GDM1 (cell line): ENCODE results near the gene LCP1.
"Not testable (repeated sequence)": the region's sequence is repeated elsewhere in the genome, so short reads cannot be mapped to it uniquely, and the experiment has no call there.

Experiments used
- DNase-seq: peaks from one replicate; lab custom pipeline; 2025; lab: John Stamatoyannopoulos, UW

Gene LCP1, protein sequence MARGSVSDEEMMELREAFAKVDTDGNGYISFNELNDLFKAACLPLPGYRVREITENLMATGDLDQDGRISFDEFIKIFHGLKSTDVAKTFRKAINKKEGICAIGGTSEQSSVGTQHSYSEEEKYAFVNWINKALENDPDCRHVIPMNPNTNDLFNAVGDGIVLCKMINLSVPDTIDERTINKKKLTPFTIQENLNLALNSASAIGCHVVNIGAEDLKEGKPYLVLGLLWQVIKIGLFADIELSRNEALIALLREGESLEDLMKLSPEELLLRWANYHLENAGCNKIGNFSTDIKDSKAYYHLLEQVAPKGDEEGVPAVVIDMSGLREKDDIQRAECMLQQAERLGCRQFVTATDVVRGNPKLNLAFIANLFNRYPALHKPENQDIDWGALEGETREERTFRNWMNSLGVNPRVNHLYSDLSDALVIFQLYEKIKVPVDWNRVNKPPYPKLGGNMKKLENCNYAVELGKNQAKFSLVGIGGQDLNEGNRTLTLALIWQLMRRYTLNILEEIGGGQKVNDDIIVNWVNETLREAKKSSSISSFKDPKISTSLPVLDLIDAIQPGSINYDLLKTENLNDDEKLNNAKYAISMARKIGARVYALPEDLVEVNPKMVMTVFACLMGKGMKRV

DNA sequence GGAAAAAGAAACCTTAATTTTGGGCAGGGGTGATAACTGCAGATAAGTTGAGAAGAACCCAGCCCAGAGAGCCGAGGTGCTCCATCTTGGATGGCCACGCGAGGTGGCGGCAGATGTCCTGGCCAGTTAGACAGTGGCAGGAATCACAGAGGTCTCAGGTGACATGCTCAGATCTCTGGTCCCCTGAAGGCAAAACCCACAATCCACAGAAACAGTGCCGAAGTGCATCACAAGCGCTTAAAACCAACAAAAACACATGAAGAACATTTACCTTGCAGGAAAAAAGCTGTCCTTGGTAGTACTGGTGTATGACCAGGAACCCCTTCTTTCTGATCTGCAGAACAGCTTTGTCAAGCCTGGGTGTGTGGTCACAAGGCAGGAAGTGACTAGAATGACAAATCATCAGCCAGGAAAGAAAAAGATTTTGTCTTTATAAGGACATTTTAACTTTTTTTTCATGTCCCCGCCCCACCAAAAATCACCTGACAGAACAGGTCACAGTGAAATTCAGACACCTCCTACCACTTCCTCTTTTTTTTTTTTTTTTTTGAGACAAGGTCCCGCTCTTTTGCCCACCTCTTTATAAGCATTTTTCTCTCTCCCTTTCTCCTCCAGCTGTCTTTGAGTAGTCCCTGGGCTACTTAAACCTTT, at the start of gene LCP1:
Gene LCP1 (minus strand): TSS at position 338 of the 651 bp plus-strand sequence. CDS start 22,515 bp downstream, outside the sequence.
- DNase-seq, result peak; percentile 88

DNA sequence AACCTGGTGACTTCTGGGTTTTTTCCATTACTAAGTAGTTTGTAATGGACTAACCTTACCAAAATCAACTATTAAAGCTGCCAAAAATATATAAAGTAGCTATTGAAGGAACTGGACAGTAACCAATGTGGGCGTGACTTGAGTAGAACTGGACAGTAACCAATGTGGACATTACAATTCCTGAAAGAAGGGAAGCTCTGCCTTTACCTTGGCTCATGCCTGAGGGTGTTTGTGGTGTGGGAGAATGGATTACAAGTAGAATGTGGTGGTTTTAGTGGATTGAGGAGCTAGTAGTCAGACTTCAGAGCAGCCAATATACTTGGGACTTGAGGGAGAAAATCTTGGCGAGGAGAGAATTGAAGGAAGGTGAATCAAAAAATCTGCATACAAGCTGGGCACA, 47.3 kb upstream of the LCP1 start:
- DNase-seq, result no peak

DNA sequence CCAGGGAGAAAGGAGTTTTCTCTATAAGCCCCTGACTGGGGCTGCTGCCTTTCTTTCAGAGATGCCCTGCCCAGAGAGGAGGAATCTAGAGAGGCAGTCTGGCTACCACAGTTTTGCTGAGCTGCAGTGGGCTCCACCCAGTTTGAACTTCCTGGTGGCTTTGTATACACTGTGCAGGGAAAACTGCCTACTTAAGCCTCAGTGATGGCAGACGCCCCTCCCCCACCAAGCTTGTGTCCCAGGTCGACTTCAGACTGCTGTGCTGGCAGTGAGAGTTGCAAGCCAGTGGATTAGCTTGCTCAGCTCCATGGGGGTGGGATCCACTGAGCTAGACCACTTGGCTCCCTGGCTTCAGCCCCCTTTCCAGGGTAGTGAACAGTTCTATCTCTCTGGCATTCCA, 38.3 kb upstream of the LCP1 start:
- DNase-seq, result not testable (repeated sequence)

DNA sequence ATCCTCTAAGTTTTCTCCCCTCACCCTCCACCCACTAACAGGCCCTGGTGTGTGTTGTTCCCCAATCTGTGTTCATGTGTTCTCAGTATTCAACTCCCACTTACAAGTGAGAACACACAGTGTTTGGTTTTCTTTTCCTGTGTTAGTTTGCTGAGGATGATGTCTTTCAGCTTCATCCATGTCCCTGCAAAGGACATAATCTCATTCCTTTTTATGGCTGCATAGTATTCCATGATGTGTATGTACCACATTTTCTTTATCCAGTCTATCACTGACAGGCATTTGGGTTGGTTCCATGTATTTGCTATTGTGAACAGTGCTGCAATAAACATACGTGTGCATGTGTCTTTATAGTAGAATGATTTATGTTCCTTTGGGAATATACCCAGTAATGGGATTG, 32.8 kb upstream of the LCP1 start:
- not testable (repeated sequence) for DNase-seq

DNA sequence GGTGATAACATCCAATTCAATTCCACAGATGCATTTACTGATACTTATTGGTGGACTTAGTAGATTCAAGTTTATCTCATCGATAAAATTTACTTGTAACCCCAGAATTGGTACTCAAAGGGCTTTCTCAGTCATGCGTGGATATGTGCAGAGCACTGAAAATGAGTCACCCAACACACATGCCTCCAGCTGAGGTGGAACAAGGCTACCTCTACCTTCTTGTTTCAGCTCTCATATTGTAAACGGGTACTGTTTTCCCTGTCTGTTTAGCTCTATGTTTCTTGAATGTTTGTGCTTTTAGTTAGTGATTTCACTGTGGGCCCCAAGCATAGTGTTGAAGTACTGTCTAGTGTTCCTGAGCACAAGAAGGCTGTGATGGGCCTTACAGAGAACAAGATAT, 31.3 kb upstream of the LCP1 start:
- DNase-seq, result no peak

DNA sequence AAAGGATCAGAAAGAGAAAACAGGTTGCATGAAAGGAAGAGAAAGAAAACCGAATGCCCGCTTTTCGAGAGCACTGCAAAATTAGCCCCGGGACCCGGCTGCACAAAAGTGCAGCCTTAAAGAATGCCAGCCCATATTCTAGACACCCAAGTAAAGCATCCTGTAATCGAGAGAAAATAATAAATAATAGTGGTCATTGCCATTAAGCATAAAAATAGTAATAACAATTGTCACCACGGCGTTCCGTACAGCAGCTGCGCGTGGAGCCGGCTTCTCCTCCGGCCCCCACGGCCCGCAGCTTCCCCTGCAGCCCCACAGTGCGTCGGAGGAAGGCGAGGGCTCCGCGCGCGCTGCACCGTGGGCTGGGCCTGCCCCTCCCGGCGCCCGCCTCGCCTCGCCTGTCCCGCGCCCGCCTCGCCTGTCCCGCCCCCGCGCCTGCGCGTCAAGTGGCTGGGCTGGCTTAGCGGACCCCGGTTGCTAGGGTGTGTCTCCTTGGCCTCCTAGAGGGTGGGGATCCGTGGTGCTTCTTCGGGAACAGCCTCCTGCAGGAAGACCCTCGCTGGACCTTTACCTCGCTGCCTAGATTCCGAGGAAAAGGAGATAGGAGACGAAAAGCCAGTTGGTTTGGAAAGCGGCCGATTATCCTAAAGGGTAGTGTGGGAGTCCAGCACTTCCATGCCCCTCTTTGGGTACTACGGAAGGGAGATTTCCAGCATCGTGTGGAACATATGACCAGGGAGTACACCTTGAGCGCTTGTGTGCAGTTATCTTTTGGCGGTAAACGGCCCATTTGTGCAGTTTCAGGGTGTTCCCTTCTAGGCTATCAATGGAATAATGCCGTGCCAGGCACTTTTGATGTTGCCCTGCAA, 29.7 kb upstream of the LCP1 start, which contains the start of gene LRRC63:
Gene LRRC63 (plus strand): TSS at position 446 of the 869 bp plus-strand sequence. CDS start 1,107 bp downstream, outside the sequence.
- peak; percentile 95 for DNase-seq

DNA sequence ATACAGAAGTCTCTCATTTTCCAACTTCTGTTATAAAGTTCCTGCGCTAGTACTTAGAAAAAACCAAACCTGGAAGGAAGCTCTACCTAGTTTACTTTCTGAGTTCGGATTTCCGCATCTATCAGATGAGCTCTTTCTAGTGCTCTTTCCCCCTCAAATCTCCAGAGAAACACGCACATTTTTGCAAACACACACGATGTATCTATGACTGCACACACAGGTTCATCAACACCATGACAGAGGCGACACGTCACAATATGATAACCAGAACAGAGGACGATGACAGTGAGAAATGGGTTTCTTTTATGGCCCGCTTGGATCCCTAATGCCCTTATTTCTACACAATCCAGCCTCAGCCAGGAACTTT, 29.1 kb upstream of the LCP1 start:
- DNase-seq, result peak; percentile 34

DNA sequence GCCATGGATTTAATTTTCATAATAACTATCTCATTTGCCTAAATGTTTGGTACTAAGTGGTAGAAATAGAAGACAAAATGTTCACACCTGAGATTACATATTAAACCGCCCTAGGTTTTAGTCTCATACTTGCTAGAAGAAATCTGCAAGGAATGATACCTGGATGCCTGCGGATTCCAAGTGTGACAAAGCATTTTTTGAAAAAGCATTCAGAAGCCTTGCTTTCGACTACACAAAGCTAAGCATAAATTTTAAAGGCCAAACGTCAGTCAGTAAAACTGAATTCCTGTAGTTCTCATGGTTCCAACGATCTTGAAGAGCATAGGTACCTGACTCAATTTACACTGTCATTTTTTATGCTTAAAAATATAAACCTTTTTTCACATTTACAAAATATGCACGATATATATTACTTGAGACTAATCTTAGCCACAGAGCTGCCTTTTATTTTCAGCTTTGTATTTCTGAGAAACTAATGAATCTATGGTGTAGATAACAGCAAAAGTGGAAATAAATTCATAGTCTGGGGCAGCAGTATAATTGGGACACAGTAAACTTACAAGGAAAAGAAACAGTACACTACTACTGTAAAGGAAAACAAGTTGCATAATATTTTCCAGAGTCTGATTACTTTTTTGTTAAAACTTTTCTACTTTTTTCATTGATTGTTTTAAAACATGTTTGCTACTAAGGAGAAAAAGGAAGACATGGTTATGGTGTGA, 28.5 kb upstream of the LCP1 start:
- no peak for DNase-seq

DNA sequence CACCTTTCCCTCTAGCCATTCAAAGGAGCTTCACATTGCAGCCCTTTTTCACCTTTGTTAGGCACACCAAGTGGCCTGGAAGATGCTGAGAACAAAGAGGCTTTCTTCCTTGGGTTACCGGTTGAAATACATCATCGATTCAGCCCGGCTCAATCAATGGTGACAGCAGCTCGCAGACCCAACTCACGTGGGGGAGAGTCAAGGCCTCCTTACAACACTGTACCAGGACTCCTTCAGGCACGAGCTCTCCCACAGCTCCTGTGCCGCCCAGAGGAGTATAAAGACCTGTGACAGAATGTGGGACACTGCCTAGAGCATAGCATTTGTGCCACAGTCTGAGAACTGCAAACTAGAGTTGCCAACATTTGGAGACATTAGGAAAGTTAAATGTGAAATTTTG, 25.9 kb upstream of the LCP1 start:
- DNase-seq, result no peak

DNA sequence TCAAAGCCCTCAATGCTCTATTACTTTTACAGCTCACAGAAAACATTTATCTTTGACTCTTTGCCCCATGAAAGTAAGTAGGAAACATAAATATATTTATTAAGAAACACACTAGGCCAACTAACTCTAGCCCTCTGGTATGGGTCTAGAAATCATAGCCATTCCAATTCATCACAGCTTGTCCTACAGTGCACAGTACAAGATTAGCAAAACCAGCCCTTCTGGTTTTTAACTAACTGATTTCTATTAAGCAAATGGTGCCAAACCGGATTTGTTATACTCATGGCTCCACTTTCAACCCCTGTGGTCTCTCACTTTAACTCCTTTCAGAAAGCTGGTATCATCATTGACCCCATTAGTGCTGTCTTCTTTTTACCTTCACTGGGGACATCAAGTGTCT, 24.2 kb upstream of the LCP1 start:
- DNase-seq, result no peak

DNA sequence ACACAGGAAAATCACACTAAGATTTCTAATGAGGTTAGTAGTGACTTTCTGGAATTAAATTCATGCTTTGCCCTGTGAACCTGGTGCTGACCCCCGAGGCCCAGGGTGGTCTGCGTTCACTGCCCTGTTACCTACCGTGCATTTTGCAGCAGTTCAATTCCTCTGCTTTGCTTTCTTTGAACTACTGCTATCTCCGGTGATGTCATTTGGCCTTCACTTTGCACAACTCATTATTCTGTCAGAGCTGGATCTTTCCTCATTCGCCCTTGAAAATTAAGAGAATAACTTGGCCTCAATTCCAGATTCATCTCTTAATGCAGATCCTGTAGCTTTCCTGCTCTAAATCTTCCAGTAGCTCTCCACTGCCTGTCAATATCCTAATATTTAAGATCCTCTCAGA, 21.0 kb upstream of the LCP1 start:
- DNase-seq, result no peak

DNA sequence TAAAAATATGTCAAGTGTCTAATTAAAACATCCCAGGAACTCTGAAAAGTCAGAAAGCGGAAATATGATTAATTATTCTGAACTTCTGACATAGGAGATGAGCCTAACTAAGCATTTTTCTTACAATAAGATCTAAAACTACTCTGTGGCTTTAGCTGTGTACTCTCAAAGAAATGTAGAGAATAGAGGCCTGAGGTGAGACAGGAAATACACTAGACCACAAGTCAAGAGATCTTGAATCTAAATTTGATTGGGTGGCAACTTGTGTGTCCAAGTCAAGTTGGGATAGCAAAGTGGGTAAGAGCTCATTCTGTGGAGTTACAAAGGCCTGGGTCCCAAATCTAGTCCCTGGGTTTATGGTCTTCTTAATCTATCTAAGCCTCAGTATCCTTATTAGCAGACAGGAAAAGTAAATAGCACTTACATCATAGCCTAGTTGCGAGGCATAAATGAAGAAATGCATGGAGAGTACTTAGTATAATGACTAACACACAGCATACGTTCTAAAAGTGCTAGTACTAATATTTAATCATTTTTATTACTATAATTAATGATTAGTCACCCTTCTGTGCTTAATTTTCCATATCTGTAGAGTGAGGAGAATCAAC, 20.3 kb upstream of the LCP1 start:
- DNase-seq, result no peak

DNA sequence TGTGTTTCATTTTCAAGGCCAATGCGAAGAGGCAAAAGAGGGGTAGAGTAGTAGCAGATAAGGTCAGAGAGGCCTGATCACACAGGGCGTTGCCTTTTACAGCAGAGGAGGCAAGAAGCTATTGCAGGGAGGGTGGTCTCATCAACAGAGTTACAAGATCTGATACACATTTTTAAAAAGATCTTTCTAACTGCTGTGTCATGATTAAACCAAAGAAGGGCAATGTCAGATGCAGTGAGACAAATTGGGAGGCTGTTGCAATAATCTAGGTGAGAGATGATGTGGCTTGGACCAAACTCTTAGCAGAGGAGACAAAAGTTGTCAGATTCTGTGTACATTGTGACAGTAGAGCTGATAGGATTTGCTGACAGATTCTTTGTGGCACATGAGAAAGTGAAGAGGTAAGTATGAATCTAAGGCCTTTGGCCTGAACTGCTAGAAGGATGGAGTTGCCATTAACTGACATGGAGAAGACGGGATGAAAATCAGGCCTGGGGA, 16.8 kb upstream of the LCP1 start:
- DNase-seq, result no peak

DNA sequence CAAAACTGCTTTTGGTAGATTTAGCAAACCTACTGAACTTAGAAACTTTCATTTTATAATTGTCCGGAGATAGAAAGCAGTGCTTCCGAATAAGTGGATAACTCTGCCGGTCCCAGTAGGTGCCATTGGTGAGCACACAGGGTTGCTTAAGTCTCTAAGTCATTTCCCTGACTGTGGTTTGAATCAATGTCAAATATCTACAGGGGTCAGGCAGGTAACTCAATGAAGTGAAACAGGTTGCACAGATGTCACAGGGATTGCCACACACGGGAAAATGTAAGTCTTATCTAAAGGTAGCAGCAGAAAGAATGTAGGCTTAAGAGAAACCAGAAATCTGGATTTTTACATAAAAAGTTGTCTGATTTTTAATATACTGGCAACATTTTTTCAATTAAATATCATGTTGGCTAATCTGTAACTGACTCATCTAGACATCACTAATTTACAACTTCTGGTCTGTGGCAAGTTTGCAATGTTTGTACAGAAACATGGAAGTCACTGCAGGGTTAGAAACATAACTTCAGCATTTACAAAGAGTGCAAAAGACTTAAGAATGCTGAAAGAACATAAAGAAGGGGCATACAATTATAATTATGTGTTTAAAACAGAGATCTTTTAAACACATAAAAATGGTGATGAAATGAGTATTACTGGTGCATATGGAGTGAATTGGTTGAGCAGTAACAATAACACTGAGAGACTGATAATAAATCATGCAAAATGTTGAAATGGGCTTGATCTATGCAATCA, 15.5 kb upstream of the LCP1 start:
- no peak for DNase-seq

DNA sequence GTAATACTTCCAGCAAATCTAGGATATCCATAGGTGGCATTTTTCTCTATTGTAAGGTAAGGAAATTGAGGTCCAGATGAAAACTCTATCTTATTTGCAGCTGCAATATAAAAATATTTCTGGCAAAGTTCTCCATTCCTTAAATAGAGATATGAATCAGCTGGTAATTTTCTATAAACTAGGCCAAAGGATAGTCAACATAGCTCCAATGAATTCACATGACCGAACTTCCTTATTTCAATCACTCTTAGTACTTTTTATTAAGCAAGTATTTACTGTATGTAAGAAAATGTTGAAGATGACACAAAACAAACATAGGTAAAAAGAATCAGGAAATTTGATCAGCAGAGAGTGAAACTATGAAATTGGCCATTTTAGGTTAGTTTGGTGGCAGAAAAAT, 13.0 kb upstream of the LCP1 start:
- no peak for DNase-seq

DNA sequence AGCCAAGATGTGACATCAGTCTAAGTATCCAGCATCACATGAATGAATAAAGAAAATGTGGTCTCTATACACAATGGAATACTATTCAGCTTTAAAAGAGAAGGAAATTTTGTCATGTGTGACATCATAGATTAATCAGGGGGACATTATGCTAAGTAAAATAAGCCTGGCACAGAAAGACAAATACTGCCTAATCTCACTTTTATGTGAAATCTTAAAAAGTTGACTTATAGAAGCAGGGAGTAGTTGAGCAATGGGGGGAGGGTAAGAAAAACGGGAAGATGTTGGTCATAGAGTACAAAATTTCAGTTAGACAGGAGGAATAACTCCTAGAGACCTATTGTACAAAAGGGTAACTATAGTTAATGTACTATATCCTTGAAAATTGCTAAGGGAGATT, 10.4 kb upstream of the LCP1 start:
- no peak for DNase-seq

DNA sequence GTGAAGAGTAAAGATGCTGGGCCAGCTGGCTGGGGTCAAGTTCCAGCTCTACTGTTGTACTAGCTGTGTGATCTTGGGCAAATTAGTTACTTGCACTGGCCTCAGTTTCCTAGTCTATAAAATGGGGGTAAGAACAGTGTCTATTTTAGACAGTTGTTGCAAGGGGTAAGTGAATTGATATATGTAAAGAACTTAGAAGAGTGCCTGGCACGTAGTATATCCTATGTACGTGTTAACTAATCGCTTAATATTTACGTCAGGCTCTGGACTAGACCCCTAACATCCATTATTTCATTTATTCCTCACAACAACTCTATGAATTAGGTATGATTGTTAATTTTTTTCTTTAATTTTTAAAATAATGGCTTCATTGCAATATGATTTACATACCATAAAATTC, 3.7 kb upstream of the LCP1 start:
- DNase-seq, result no peak

DNA sequence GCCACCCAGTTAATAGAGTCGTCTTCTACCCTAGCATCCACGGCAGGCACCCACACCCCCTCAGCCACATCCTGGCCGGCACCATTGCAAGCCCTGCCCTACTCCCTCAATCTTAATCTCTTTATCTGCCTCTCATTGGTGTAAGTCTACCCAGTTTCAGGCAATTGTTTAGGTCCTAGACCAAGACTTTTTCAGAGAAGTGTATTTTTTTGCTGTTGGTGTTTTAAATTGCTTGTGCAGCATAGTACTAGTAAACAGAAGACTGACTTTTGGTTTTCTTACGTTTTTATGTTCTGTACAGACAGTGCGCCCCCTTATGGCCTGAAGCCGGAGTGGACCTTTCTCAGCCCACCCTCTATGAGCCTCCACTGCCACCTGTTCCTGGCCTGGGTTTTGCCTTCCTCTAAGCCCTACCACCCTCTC, 2.3 kb upstream of the LCP1 start:
- DNase-seq, result peak; percentile 74

DNA sequence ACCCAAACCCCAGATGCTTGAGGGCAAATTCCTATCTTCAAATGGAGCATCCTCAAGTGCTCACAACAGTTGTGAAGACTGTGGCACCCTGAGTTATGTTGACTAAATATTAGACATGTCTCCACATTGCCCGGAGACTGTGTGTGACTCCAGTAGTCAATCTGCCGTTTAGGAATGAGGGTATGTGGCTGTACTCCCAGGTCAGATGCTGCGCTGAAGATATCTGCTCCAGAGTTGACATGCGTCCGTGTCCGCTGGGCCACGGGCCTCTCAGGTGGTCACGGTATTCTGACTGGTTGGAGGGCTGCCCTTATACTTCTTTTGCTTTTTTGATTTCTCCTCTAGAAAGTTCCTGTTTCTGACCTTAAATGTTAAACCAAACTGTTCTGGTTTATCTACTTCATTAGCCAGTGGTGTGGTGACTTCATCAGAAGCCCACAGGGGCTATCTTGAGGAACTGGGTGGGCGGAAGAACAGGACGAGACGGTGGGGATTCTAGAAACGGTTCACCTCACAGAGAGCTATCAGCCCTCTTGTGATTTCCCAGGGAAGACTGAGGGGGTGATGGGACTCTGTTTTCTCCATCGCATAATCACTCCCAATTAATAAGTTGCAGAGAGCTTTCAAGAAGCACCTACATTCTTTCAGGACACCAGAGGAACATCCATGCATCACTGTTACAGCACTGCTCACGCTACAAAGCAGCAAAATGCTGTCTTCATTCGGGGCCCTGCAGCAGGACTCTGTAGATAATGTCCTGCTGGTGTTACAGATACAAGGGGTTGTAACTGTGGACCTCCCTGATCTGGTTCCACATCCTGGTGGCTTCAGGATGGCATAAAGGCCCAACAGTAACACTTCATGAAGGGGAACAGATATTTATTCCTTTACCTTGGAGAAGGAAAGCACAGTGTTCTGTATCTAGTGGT, 1.3 kb upstream of the LCP1 start:
- no peak for DNase-seq
